Large intestine (tissue), 3 donors: Measurements from ENCODE around the gene DNAJC11. TPM values are rescaled to one million over a fixed set of nuclear protein-coding genes. Genes with fewer than 3 reads are reported as not detected.
"Not testable (repeated sequence)": the region's sequence is repeated elsewhere in the genome, so short reads cannot be mapped to it uniquely, and the experiment has no call there.

Source experiments
- DNase-seq, 2 donors: peaks; one replicate each; pipeline versions ENCODE4 v3.0.0 to v3.0.0-alpha.2; 2013
- H3K27ac ChIP-seq: one replicate; pipeline ENCODE4 v1.5.1; 2013; ENCODE audit warnings: low read length
- H3K27me3 ChIP-seq: 2 replicates; pipeline ENCODE4 v1.6.1; 2013; ENCODE audit warnings: low read length; ENCODE audit not compliant: control insufficient read depth, insufficient read depth
- H3K36me3 ChIP-seq: 2 replicates; pipeline ENCODE4 v1.6.1; 2013; ENCODE audit warnings: low read length; ENCODE audit not compliant: control insufficient read depth, insufficient read depth
- H3K4me1 ChIP-seq: one replicate; pipeline ENCODE4 v1.6.1; 2013; ENCODE audit warnings: low read length; ENCODE audit not compliant: control insufficient read depth, insufficient read depth
- H3K4me3 ChIP-seq: one replicate; pipeline ENCODE4 v1.5.1; 2013; ENCODE audit warnings: low read length
- H3K9me3 ChIP-seq: one replicate; pipeline ENCODE4 v1.6.1; 2013; ENCODE audit warnings: mild to moderate bottlenecking, low read depth, low read length, moderate library complexity; ENCODE audit not compliant: control insufficient read depth
- WGBS: methylation state at CpG from one replicate; pipeline ENCODE4 v1.1.5; 2013; ENCODE audit warnings: low lambda C conversion rate; ENCODE audit not compliant: insufficient coverage; 5-methylcytosine and 5-hydroxymethylcytosine counted together
- polyA plus RNA-seq: library from polyadenylated mRNA; unstranded; fragments of 120-200 nt; gene quantifications from one replicate; pipeline ENCODE4 v1.2.1, GENCODE V29; 2013

The DNAJC11 gene
- polyA plus RNA-seq, 1 donor: 43.6 TPM

DNA sequence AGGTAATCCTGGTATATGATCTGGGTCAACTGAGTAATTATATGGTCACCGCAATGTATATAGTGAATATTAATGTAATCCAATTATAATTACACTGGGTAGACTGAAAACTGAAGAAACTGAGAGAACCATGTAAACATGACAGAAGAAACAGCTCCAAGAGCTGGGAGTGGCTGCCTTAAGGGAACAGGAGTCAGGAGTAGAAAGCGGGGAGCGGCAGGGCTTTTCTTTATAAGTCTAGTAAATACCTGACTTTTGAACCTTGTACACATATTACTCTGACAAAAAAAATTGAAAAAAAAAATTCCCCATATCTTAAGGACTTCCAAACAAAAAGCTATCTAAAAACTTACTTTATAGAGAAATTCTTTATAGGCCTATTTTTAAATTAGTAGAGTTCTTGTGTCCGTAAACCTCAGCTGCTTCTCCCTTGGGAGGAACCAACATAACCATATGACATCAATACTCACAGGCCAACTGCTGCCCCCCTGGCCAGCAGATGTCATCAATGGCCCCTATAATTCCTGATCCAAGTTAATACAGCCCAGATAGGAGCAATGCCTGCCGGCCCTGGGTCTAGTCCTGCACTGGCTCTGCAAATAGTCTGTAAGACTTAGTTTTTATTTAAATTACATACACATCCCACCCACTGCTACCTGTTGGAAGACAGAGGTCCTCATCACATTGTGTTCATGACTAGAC is 43.1 kb downstream of the DNAJC11 start:
- no peaks in the 10 kb centered on the region for H3K27me3 ChIP-seq
- H3K27ac ChIP-seq: no peak overlapping the region
- no peak overlapping the region for H3K4me3 ChIP-seq
- DNase-seq: peak in 1 of 2 donors; percentile 33
- H3K4me1 ChIP-seq: no peaks in the 10 kb centered on the region
- no CpG with 5 or more reads among the region's 5 CpGs for WGBS
- H3K9me3 ChIP-seq: no peaks in the 10 kb centered on the region
- peaks cover 18% of the 10 kb centered on the region for H3K36me3 ChIP-seq

DNA sequence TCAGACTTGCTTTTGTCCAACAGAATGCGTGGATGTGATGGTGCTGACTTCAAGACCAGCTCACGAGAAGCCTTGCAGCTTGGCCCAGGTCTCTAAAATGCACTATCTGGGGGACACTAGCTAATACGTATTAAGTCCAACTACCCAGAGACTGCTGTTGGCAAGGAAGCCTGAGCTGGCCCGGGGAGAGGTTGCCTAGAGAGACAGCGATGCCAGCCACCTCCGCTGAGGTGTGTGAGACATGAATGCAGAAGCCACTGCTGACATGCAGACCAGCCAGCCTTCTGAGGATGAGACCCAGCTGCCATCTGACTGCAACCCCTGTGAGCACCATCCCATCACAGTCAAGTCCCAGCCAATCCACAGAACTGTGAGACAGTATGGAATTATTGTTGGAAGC is 44.5 kb downstream of the DNAJC11 start:
- Histone ChIP-seq H3K4me3 (no peak overlapping the region), H3K4me1 (no peaks in the 10 kb centered on the region), H3K27ac (no peak overlapping the region), H3K9me3 (no peaks in the 10 kb centered on the region), H3K27me3 (no peaks in the 10 kb centered on the region), H3K36me3 (peaks cover 29% of the 10 kb centered on the region)
- DNase-seq: no peak
- no CpG with 5 or more reads among the region's 6 CpGs for WGBS

DNA sequence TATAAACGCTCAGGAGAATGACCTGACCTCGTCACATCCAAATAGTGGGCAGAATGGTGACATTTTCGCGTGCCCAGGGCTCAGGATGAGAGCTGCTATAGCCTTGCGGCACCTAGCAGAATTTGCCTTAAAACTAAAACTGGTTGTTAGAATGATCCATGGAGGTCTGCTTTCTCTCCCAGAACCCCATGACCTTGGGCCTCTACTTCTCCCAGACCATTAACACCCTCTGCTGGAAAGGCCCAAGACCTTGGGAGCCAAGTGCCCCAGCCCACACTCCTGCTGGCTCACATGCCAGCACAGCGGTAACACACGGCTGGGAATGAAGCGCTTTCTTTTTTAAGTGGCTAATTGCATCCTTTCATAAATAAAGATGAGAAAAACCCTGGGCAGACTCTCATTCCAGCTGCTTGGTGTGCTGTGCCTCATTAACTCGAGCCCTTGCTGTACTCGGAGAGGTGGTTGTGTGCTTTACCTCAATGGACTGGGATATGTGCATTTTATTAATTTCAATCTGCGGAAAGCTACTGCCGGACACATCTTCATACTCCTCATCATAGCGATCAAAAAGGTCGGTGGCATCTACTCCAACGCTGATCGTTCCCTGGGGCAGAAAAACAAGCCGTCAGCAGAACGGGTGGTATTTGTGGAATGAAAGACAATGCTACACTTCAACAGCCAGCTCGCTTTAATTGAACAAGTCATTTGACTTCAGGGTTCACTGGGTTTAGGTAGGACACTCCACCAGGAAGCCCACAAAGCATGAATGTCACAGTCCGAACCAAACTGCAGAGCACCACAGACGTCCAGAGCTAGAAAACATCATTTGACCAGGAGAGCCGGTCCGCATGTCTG is 48.0 kb downstream of the DNAJC11 start:
- Histone ChIP-seq H3K27me3 (no peaks in the 10 kb centered on the region), H3K27ac (no peak overlapping the region), H3K9me3 (no peaks in the 10 kb centered on the region), H3K36me3 (peaks cover 46% of the 10 kb centered on the region), H3K4me1 (no peaks in the 10 kb centered on the region), H3K4me3 (no peak overlapping the region)
- no CpG with 5 or more reads among the region's 23 CpGs for WGBS
- DNase-seq: no peak

DNA sequence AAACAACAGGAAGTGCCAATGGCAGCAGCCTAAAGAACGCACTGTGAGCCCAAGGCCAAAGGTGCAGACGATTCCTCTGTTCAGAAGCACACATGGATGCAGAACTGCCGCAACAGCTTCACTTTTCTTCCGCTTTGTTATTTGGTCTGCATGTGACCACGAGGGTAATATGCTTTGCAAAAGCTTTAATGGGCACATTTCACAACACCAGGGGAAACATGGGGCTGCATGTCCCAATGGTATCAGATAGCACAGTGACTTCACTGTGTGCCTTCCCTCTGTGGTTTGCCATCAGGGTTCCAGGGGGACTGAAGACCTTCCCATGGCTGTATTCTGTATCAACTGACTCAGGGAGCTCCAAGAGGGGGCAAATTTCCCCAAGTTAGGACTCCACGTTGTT is 48.6 kb downstream of the DNAJC11 start:
- WGBS: no CpG with 5 or more reads among the region's 6 CpGs
- H3K27ac ChIP-seq: no peak overlapping the region
- DNase-seq: no peak
- no peak overlapping the region for H3K4me3 ChIP-seq
- H3K9me3 ChIP-seq: no peaks in the 10 kb centered on the region
- H3K4me1 ChIP-seq: no peaks in the 10 kb centered on the region
- H3K27me3 ChIP-seq: no peaks in the 10 kb centered on the region
- peaks cover 46% of the 10 kb centered on the region for H3K36me3 ChIP-seq

DNA sequence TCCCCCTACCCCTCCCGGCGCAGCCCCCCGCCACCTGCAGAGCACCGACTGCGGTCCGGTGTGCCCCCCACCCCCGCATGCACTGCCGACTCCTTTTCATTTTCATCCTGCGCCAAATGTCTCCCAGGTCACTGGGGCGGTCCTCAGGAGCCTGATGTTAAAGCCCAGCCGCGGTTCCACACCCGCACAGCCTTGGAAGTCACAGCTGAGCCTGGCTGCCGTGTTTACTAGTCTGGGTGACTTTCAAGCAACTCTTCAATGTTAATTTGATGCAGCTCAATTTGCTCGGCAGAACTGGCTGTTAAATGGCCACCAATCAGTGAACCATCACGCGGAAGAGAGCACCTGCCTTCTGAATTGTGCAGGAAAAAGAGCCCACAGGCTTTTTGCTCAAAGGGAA is 49.7 kb downstream of the DNAJC11 start:
- DNase-seq: no peak
- WGBS: no CpG with 5 or more reads among the region's 17 CpGs
- Histone ChIP-seq H3K36me3 (peaks cover 42% of the 10 kb centered on the region), H3K4me3 (no peak overlapping the region), H3K27ac (no peak overlapping the region), H3K27me3 (no peaks in the 10 kb centered on the region), H3K4me1 (no peaks in the 10 kb centered on the region), H3K9me3 (no peaks in the 10 kb centered on the region)

DNA sequence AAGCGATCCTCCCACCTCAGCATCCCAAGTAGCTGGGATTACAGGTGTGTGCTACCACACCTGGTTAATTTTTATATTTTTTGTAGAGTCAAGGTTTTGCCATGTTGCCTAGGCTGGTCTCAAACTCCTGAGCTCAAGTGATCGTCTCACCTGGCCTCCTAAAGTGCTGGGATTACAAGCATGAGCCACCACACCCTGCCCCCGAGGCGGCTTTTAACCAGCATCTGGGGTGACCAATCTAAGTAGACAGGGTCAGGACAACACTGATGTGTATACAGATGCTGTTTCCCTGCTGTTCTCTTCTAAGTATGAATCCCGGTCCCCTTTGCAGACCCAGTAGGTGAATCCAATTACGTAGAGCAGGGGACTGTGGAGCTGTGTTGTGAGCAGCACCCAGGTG is 53.1 kb downstream of the DNAJC11 start:
- Histone ChIP-seq H3K27me3 (no peaks in the 10 kb centered on the region), H3K36me3 (peaks cover 54% of the 10 kb centered on the region), H3K9me3 (no peaks in the 10 kb centered on the region), H3K4me1 (no peaks in the 10 kb centered on the region), H3K4me3 (no peak overlapping the region), H3K27ac (no peak overlapping the region)
- no peak for DNase-seq
- whole genome bisulfite sequencing: no CpG with 5 or more reads among the region's 6 CpGs

DNA sequence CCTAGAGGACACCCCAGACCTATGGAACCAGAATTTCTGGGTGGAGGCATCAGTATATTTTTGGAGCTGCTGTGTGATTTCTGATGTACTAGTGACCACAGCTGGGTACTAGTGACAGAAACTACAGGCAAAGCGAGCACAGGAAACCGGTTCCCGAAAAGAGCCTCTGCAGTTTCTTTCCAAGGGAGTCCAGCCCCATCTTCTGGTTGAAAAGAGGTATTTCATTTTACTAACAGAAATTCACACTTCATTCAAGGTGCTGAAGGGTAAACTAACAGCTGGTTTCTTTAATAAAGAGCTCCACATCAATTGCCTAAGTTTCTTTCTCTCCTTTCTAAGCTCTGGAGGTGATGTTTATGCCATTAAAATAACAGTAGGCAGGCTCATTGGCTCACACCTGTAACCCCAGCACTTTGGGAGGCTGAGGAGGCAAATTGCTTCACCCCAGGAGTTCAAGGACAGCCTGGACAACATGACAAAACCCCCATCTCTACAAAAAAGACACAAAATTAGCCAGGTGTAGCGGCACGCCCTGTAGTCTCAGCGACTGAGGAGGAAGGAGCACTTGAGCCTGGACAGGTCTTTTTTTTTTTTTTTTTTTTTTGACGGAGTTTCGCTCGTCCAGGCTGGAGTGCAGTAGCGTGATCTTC is 55.0 kb downstream of the DNAJC11 start:
- H3K27me3 ChIP-seq: no peaks in the 10 kb centered on the region
- peak in 1 of 2 donors; percentile 19 for DNase-seq
- H3K4me1 ChIP-seq: no peaks in the 10 kb centered on the region
- no peaks in the 10 kb centered on the region for H3K9me3 ChIP-seq
- no peak overlapping the region for H3K4me3 ChIP-seq
- peaks cover 53% of the 10 kb centered on the region for H3K36me3 ChIP-seq
- WGBS: no CpG with 5 or more reads among the region's 10 CpGs
- no peak overlapping the region for H3K27ac ChIP-seq

DNA sequence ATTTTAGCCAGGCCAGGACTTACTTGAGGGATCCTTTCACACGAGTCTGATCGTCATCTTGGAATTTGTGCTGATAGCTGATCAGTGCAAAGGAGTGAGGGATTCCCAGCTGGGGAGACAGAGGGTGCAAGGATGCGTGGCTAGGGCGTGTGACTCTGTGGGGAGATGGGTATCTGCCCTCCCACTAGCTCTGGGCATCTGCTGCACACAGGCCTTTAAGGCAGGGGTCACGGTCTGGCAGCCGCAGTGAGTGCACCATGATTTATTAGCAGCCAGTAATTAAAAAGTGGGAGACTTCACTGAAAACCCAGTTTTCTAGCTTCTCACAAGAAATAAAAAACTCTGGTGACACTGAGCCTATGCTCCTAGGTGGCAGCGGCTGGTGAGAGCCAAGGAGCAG is 56.6 kb downstream of the DNAJC11 start:
- no peaks in the 10 kb centered on the region for H3K27me3 ChIP-seq
- no peak overlapping the region for H3K4me3 ChIP-seq
- H3K9me3 ChIP-seq: no peaks in the 10 kb centered on the region
- H3K36me3 ChIP-seq: peaks cover 57% of the 10 kb centered on the region
- no CpG with 5 or more reads among the region's 7 CpGs for WGBS
- no peak overlapping the region for H3K27ac ChIP-seq
- no peaks in the 10 kb centered on the region for H3K4me1 ChIP-seq
- DNase-seq: no peak

DNA sequence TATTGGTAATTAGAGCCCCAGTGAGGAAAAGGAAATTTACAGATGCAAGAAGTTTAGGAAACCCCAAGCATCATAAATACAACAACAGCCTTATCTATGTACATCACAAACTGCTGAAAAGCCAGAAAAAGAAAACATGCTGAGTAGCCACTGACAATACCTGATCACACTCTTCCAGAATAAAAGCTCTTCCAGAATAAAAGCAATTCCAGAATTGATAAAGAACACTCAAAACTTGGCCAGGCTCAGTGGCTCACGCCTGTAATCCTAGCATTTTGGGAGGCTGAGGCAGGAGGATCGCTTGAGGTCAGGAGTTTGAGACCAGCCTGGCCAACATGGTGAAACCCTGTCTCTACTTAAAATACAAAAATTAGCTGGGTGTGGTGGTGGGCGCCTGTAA is 60.7 kb downstream of the DNAJC11 start:
- H3K27me3 ChIP-seq, H3K27ac ChIP-seq, DNase-seq, H3K4me1 ChIP-seq, H3K4me3 ChIP-seq, H3K9me3 ChIP-seq: not testable (repeated sequence)
- WGBS: no CpG with 5 or more reads among the region's 3 CpGs
- H3K36me3 ChIP-seq: peaks cover 83% of the 10 kb centered on the region

DNA sequence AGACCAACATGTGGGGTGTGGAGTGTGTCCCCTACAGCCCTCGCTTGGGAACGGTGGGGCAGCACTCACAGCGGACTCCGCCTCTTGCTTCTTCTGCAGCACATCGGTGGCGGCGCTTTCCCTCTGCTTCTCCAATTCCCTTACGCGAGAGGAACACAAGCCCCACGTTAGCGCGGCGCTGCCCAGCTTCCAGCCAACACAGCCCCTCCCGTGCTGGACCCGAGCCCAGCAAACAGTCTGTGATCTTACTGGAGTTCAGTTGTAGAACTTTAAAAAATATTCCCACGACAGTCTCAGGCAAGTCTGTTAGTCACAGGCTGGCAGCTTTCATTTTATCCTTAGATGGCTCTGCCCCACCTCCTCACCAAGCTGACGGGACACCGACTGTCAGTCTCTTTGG is 63.4 kb downstream of the DNAJC11 start:
- H3K9me3 ChIP-seq: no peaks in the 10 kb centered on the region
- H3K27me3 ChIP-seq: no peaks in the 10 kb centered on the region
- WGBS: no CpG with 5 or more reads among the region's 18 CpGs
- no peak for DNase-seq
- H3K36me3 ChIP-seq: peaks cover 85% of the 10 kb centered on the region
- H3K27ac ChIP-seq: no peak overlapping the region
- no peaks in the 10 kb centered on the region for H3K4me1 ChIP-seq
- no peak overlapping the region for H3K4me3 ChIP-seq
